Stomach smooth muscle (tissue), 2 donors: ENCODE data around the gene SHB.
A peak's percentile ranks its signal among the peaks of the same experiment; 100 is the strongest.

Source experiments
- H3K27ac ChIP-seq: one replicate; pipeline ENCODE4 v1.7.0; 2013; ENCODE audit warnings: mild to moderate bottlenecking, low read length, inconsistent platforms
- H3K27me3 ChIP-seq, 2 donors: one replicate each; pipeline ENCODE4 v1.7.0; 2013; ENCODE audit warnings: low read length in 2 of 2; ENCODE audit not compliant: insufficient read depth in 2 of 2, control insufficient read depth in 1 of 2
- H3K36me3 ChIP-seq, 2 donors: one replicate each; pipeline ENCODE4 v1.7.0; 2013; ENCODE audit warnings: low read length in 2 of 2; ENCODE audit not compliant: control insufficient read depth in 2 of 2, insufficient read depth in 2 of 2
- H3K4me1 ChIP-seq: one replicate; pipeline ENCODE4 v1.7.0; 2013; ENCODE audit warnings: low read length; ENCODE audit not compliant: control insufficient read depth, insufficient read depth
- H3K4me3 ChIP-seq, 2 donors: one replicate each; pipeline ENCODE4 v1.7.0; 2013; ENCODE audit warnings: low read length in 2 of 2
- H3K9ac ChIP-seq, 2 donors: one replicate each; pipeline ENCODE4 v1.7.0; 2013; ENCODE audit warnings: low read length in 2 of 2, mild to moderate bottlenecking in 1 of 2
- H3K9me3 ChIP-seq, 2 donors: one replicate each; pipeline ENCODE4 v1.7.0; 2013; ENCODE audit warnings: low read length in 2 of 2; ENCODE audit not compliant: control insufficient read depth in 2 of 2
- donor health status: healthy.
- donor health status: Pancreatic carcinoma.

The SHB gene

DNA sequence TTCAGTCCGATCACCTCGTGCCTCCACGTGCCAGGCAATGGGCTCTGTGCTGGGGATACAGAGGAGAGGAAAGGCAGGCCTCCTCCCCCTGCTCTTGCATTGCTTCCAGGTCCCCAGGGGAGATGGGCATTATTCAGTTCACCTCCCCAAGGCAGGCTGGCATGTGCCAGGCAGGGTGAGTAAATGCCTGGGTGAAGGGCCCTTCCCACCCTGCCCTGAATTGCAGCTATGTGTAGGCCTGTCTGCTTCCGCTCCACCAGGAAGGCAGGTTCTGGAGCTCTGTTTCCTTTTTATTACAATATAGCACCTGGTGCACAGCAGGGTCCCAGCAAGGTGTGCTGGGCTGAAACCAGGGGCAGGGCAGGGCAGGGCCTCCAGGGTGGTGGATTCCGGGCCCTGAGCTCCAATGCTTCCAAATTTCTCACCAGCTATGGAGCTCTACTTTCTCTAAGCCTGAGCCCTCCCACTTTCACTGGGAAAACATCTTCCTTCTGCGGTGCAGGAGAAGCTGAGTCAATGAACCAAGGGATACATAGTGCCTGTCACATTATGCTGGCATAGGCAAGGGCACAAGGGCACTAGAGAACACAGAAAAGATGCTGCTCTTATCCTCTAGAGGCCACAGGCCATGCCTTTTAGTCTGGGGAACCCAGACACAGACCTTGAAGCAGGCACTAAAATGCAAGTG lies 42.0 kb downstream of the SHB start:
- Histone ChIP-seq H3K9me3 (no peaks in the 10 kb centered on the region), H3K27me3 (no peaks in the 10 kb centered on the region), H3K36me3 (no peaks in the 10 kb centered on the region), H3K4me3 (no peak overlapping the region), H3K4me1 (peaks cover 78% of the 10 kb centered on the region), H3K27ac (peak overlapping the region; percentile 89), H3K9ac (peak overlapping the region; percentile 3 to 64)

DNA sequence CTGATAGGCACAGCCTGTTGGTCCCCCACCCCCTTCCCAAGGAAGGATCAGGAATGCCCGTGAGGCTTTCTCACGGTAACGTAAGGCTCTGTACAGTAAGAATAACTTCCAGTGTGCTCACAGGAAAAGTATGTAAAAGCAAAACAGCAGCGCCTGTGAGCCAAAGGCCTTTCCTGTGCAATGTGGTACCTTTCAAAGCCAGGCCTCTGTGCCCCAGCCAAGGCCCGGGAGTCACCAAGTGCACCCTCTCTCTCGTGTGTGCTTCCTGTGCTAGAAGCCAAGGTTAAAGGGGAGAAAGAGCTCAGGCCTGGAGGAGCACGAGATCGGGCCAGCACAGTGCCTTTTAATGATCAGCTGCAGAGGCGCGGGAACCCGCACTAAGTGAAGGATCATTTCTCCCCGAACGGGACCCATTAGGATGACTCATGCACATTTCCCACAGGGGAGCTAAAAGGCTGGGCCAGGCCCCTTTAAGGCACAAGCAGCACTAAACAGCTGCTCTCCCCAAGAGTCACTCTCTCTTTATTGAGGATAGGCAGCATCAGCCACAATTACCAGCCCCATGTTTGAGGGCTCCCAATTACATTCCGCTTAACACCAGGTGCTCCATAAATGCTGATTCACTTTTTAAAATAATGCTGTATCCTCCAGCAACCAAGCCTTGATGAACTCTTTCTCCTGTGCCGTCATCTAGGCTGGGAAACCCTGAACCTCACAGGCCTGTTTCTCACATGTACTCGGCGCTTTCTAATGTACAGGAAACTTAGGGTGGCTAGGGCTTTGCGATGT lies 42.8 kb downstream of the SHB start:
- Histone ChIP-seq H3K4me3 (peak overlapping the region in 1 of 2 donors; percentile 40), H3K4me1 (peaks cover 71% of the 10 kb centered on the region), H3K9ac (peak overlapping the region; percentile 3 to 64), H3K9me3 (no peaks in the 10 kb centered on the region), H3K27ac (peak overlapping the region; percentile 89), H3K36me3 (no peaks in the 10 kb centered on the region), H3K27me3 (no peaks in the 10 kb centered on the region)

DNA sequence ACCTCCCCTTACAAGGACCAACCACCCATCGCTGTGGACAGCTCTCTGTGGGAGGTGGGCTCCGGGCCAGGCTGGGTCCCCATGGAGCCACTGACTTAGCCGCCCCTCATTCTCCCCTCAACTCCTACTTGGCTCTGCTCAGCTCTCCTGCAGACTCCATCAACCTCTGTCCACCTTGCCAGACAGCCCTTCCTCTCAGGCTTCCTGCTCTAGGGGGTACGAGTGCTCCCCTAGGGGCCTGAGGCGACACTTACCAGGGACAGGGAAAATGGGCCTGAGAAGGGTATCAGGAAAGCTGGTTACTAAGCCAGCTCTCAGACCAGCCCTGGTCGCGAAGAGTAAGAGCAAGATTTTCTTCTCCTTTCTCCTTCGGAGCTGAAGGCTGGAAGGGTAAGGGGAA lies 43.9 kb downstream of the SHB start:
- Histone ChIP-seq H3K36me3 (no peaks in the 10 kb centered on the region), H3K27me3 (no peaks in the 10 kb centered on the region), H3K4me1 (peaks cover 77% of the 10 kb centered on the region), H3K4me3 (no peak overlapping the region), H3K27ac (peak overlapping the region; percentile 89), H3K9ac (peak overlapping the region in 1 of 2 donors; percentile 44), H3K9me3 (no peaks in the 10 kb centered on the region)

DNA sequence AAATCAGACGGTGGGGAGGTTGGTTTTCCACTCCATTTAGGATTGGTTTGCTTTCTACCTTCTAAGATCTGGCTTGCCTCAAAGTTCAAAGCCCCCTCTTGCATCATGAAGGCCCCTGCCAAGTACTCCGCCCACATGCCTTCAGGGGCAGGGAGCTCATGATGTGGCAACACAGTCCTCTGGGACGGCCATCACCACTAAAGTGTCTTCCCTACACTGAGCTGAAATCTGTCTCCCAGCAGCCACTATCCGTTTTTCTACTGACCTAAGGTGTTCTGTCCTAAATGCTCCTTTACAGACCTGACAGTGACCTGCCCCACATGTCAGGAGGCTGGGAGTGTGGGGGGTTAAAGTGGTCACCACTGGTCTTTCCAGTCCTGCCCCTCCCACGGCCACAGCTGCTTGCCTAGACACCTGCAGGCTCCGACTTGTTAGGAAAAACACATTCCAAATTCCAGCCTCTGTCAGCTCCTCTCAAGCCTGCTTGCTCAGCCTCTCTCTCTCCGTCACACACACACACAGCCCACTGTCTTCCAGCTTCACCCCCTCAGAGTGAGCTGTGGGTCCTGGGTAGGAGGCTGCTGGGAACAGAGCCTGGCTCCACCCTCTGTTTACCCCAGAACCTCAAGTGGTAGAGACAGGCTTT lies 44.9 kb downstream of the SHB start:
- no peaks in the 10 kb centered on the region for H3K36me3 ChIP-seq
- H3K4me1 ChIP-seq, result peaks cover 85% of the 10 kb centered on the region
- H3K9ac ChIP-seq, result peak overlapping the region; percentile 16 to 47
- peak overlapping the region; percentile 89 for H3K27ac ChIP-seq
- no peaks in the 10 kb centered on the region for H3K27me3 ChIP-seq
- H3K4me3 ChIP-seq, result peak overlapping the region; percentile 0 to 15
- no peaks in the 10 kb centered on the region for H3K9me3 ChIP-seq

DNA sequence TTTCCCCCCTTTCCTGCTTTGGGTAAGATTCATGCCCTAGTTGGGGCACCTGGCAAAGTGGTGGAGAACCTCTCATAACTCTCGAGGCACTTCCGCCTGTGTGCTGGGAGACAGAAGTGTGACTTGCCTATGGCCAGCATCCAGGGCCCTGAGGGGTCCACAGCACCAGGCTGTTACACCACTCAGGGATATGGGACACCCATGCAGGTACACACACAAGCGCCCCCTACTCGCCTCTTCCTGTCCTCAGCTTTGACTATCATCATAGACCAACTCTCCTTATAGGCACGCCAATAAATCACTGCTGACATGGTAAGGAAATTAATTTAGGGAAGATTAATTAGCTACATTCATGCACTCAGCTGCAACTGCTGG lies 45.4 kb downstream of the SHB start:
- H3K27ac ChIP-seq, result peak overlapping the region; percentile 89
- H3K4me1 ChIP-seq, result peaks cover 84% of the 10 kb centered on the region
- no peaks in the 10 kb centered on the region for H3K27me3 ChIP-seq
- no peaks in the 10 kb centered on the region for H3K36me3 ChIP-seq
- H3K9me3 ChIP-seq, result no peaks in the 10 kb centered on the region
- H3K4me3 ChIP-seq, result no peak overlapping the region
- peak overlapping the region; percentile 16 to 47 for H3K9ac ChIP-seq

DNA sequence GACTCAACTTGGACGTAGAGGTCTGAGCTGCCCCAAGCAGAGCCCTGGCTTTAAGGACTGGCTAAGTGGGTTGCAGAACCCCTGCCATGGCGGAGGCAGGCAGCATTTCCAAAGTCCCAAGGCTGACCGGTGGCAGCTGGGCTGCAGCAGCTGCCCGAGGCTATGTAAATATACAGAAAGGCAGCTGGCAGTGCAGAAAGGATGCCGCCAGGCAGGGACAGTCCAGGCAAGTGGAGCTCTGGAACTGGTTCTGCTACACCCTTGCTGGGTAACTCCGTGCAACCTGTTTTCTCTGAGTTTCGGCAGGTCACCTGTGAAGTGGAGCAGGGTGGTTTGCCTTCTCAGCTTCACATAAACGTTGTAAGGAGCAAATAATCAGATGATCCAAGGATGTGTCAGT lies 46.0 kb downstream of the SHB start:
- Histone ChIP-seq H3K4me3 (peak overlapping the region in 1 of 2 donors; percentile 35), H3K27me3 (no peaks in the 10 kb centered on the region), H3K27ac (peak overlapping the region; percentile 89), H3K9me3 (no peaks in the 10 kb centered on the region), H3K4me1 (peaks cover 85% of the 10 kb centered on the region), H3K9ac (peak overlapping the region; percentile 16 to 29), H3K36me3 (no peaks in the 10 kb centered on the region)

DNA sequence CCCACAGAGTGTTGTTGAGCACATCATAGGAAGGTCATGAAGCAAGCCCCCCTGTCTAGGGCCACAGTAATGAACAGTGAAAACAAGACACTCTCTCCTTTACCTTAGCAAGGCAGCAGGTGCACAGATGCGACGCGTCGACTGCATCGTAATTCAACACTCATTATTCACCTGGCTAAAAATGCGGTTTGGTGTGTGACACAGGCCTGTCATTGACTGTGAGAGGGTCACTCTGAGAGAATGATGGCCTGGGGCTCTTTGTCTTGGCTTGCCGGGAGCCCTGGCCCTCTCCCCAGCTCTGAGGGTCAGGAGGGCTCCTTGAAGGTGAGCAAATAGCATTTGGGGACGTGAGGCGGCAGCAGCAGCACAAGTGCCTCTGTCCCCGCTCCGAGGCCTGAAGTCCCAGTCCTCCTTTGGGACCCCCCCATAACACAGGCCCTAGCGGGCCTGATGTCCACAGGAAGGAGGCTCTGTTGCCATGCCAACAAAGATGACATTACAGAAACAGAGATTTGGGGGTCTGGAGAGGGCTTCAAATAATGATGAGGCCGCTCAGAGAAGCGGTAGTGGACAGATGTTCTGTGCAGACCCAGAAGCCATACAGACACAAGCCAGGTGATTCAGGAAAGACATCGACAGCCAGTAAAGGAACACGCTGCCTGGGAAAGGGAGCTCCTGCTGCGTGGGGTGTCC lies 46.7 kb downstream of the SHB start:
- no peaks in the 10 kb centered on the region for H3K9me3 ChIP-seq
- peaks cover 85% of the 10 kb centered on the region for H3K4me1 ChIP-seq
- H3K9ac ChIP-seq, result peak overlapping the region in 1 of 2 donors; percentile 21
- peak overlapping the region; percentile 89 for H3K27ac ChIP-seq
- peak overlapping the region in 1 of 2 donors; percentile 35 for H3K4me3 ChIP-seq
- H3K36me3 ChIP-seq, result no peaks in the 10 kb centered on the region
- H3K27me3 ChIP-seq, result no peaks in the 10 kb centered on the region

DNA sequence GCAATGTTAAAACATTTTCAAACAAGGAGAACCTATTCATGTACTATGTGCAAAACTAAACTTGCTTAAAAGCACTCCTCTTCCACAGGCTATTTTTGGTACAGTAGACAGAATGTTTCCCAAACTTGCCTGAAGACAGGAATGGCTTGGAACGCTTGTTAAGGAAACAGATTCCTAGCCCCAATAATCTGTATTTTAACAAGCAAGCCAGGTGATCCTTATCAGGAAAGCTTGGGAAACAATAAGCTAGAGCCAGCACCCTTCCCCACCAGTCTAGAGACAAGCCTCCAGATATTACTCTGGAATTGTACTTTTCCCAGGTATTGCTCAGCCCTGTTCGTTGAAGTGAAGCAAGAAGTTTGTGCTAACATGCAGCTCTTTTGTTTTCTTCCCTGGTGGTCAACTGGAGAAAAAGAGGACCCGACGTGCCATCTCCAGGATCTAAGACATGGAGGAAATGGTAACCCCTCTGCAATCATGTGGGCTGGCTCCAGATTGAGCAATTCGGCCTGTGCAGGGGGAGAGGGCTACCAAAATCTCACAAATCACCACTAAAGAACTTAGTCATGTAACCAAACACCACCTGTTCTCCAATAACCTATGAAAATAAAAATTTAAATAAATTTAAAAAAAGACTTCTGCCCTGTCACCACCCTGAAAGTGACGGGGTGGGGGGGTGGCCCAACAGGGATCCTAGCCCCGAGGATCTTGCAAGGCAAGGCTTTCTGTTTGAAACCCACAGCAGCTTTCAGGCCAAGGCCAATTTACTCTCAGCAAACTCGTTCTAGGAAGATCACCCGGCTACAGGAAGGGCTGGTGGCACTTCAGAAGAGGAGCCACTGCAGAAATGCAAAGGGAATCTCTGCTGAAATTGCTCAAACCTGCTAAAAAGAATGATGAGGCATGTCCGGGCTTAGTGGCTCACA lies 48.6 kb downstream of the SHB start:
- Histone ChIP-seq H3K4me3 (peak overlapping the region in 1 of 2 donors; percentile 40), H3K9me3 (no peaks in the 10 kb centered on the region), H3K27me3 (no peaks in the 10 kb centered on the region), H3K4me1 (peaks cover 85% of the 10 kb centered on the region), H3K36me3 (no peaks in the 10 kb centered on the region), H3K9ac (no peak overlapping the region), H3K27ac (peak overlapping the region; percentile 81)

DNA sequence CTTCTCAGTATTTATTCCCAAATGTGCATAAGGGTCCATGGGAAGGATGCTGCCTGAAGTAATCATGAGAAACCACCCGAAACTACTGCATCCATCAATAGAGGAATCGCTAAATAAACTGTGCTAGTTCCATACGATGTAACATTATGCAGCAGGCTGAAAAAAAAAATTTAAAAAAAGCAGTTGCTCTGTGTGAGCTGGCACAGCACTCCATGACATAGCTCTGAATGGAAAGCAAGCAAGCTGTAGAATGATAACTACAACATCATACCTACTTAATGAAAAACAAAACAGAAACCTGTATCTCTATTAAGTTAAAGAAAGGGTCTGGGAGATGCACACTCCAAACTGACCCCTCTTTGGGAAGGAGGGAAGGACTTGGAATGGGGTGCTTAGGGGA lies 49.3 kb downstream of the SHB start:
- Histone ChIP-seq H3K27ac (peak overlapping the region; percentile 81), H3K9me3 (no peaks in the 10 kb centered on the region), H3K4me3 (peak overlapping the region; percentile 17 to 40), H3K36me3 (peaks cover 0 to 3% of the 10 kb centered on the region in 2 donors), H3K9ac (peak overlapping the region in 1 of 2 donors; percentile 44), H3K27me3 (no peaks in the 10 kb centered on the region), H3K4me1 (peaks cover 79% of the 10 kb centered on the region)
